HL-60 (cell line): Measurements from ENCODE around the gene ZDHHC17.

ENCODE experiments used
- POLR2AphosphoS5 ChIP-seq: IDR thresholded peaks from 2 replicates; pipeline ENCODE4 v1.6.1; 2012; ENCODE audit warnings: low read depth
- TF ChIP-seq, protein P1 (sequence below): IDR thresholded peaks from one replicate; pipeline ENCODE4 v1.5.1; 2011; ENCODE audit warnings: low read length, control low read depth, inconsistent platforms; ENCODE audit not compliant: insufficient read depth

DNA sequence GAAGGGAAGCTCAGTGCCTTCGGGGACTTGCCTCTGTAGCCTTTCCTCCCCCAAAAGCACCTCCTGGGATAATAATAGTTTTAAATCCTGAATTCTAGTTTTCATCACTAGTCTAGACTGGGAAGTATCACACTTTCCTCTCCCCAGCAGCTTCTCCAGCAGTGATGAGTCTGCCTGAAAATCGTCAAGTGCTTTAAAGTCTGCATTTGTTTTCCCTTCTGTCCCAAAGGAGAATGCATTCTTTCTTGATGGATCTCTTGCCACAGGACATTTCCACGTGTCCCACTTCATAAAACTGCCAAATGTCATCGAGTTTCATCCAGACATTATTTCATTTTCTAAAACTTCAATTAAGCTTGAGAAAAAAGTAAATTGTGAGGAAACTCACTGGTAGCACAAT is 99.9 kb downstream of the ZDHHC17 start:
- TF ChIP-seq, protein P1, sequence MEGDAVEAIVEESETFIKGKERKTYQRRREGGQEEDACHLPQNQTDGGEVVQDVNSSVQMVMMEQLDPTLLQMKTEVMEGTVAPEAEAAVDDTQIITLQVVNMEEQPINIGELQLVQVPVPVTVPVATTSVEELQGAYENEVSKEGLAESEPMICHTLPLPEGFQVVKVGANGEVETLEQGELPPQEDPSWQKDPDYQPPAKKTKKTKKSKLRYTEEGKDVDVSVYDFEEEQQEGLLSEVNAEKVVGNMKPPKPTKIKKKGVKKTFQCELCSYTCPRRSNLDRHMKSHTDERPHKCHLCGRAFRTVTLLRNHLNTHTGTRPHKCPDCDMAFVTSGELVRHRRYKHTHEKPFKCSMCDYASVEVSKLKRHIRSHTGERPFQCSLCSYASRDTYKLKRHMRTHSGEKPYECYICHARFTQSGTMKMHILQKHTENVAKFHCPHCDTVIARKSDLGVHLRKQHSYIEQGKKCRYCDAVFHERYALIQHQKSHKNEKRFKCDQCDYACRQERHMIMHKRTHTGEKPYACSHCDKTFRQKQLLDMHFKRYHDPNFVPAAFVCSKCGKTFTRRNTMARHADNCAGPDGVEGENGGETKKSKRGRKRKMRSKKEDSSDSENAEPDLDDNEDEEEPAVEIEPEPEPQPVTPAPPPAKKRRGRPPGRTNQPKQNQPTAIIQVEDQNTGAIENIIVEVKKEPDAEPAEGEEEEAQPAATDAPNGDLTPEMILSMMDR, result no peak
- no peak for TF ChIP-seq POLR2AphosphoS5
